SU-DHL-6 (cell line): ENCODE data around the gene EPHX1.
"Not testable (repeated sequence)": the region's sequence is repeated elsewhere in the genome, so short reads cannot be mapped to it uniquely, and the experiment has no call there.

Experiments used
- H2AFZ ChIP-seq: fragments of 200-600 bp; sonication (generic); 2 replicates; pipeline ENCODE4 v1.6.1; 2014; ENCODE audit warnings: low read depth, mild to moderate bottlenecking, moderate library complexity, mixed read lengths, antibody characterized with exemption, low read length; ENCODE audit not compliant: severe bottlenecking
- H3F3A ChIP-seq: fragments of 200-600 bp; shearing (Covaris generic); 2 replicates; pipeline ENCODE4 v1.6.0; 2016; ENCODE audit warnings: antibody characterized with exemption, mild to moderate bottlenecking; ENCODE audit not compliant: insufficient read depth
- H3K27ac ChIP-seq: fragments of 200-600 bp; sonication (generic); 2 replicates; pipeline ENCODE4 v1.5.1; 2016; ENCODE audit warnings: low read depth, mild to moderate bottlenecking, low read length, moderate library complexity, mixed read lengths
- H3K27me3 ChIP-seq: fragments of 200-600 bp; sonication (generic), shearing (Covaris generic); 2 replicates; pipeline ENCODE4 v1.6.0; 2014; ENCODE audit warnings: mild to moderate bottlenecking, low read length
- H3K36me3 ChIP-seq: fragments of 200-600 bp; sonication (generic); 2 replicates; pipeline ENCODE4 v1.6.1; 2014; ENCODE audit warnings: mild to moderate bottlenecking, low read length, mixed read lengths
- H3K4me2 ChIP-seq: fragments of 300-600, 200-600 bp; shearing (Covaris generic), sonication (generic); 2 replicates; pipeline ENCODE4 v1.6.0; 2014; ENCODE audit warnings: low read length, low read depth, mild to moderate bottlenecking; ENCODE audit not compliant: poor library complexity, severe bottlenecking
- H3K4me3 ChIP-seq: fragments of 200-600 bp; sonication (generic); 2 replicates; pipeline ENCODE4 v1.5.1; 2014; ENCODE audit warnings: antibody characterized with exemption, low read length, mild to moderate bottlenecking, mixed read lengths; ENCODE audit not compliant: insufficient read depth, poor library complexity, severe bottlenecking
- H3K79me2 ChIP-seq: fragments of 200-600 bp; sonication (generic); 2 replicates; pipeline ENCODE4 v1.6.1; 2014; ENCODE audit warnings: mild to moderate bottlenecking, low read length, moderate library complexity; ENCODE audit not compliant: insufficient read depth
- H3K9ac ChIP-seq: fragments of 200-600 bp; sonication (generic); 2 replicates; pipeline ENCODE4 v1.7.0; 2014; ENCODE audit warnings: mild to moderate bottlenecking, low read length
- H3K9me2 ChIP-seq: fragments of 200-600 bp; sonication (generic); replicated peaks from 2 replicates; pipeline ENCODE4 v1.6.1; 2014; ENCODE audit warnings: low read length; ENCODE audit not compliant: insufficient read depth
- H3K9me3 ChIP-seq: fragments of 200-600 bp; sonication (generic); 2 replicates; pipeline ENCODE4 v1.6.1; 2014; ENCODE audit warnings: low read length, mixed read lengths; ENCODE audit not compliant: insufficient read depth
- H4K20me1 ChIP-seq: fragments of 200-600 bp; sonication (generic); 2 replicates; pipeline ENCODE4 v1.6.1; 2014; ENCODE audit warnings: low read depth, mild to moderate bottlenecking, antibody characterized with exemption, low read length, moderate library complexity, mixed read lengths
- CTCF ChIP-seq: fragments of 200-600 bp; sonication (generic); IDR thresholded peaks from one replicate; pipeline ENCODE4 v1.5.1; 2017; ENCODE audit warnings: antibody characterized with exemption, mild to moderate bottlenecking, low read length, moderate library complexity; ENCODE audit not compliant: insufficient read depth, poor library complexity, severe bottlenecking
- EZH2phosphoT487 ChIP-seq: fragments of 200-600 bp; sonication (generic), shearing (Covaris generic); conservative IDR thresholded peaks from 2 replicates; pipeline ENCODE4 v1.6.1; 2018; ENCODE audit warnings: mild to moderate bottlenecking, antibody characterized with exemption, low read length, moderate library complexity, mixed read lengths

EPHX1 gene

GRCh38 chr1:225778337-225778669 is 31.6 kb upstream of the EPHX1 start:
- Histone ChIP-seq H3K9me3 (no peaks in the 10 kb centered on the region), H3K9ac (peak overlapping the region; percentile 74), H3K9me2 (no peaks in the 10 kb centered on the region), H3K27me3 (no peaks in the 10 kb centered on the region), H4K20me1 (peaks cover 10% of the 10 kb centered on the region; the same call in 1 of the 2 replicates), H3K36me3 (peaks cover 3% of the 10 kb centered on the region; the same call in 1 of the 2 replicates), H3K4me2 (peak overlapping the region; percentile 93), H3K79me2 (peaks cover 53% of the 10 kb centered on the region), H2AFZ (no peak overlapping the region), H3K4me3 (peak overlapping the region; percentile 67), H3K27ac (peak overlapping the region; percentile 74), H3F3A (no peaks in the 10 kb centered on the region)
- no peak for TF ChIP-seq CTCF
- no peak for TF ChIP-seq EZH2phosphoT487

- not testable (repeated sequence) for H3K27ac ChIP-seq, H2AFZ ChIP-seq, H3K36me3 ChIP-seq, H3F3A ChIP-seq, H3K27me3 ChIP-seq, H3K9me3 ChIP-seq, H3K9me2 ChIP-seq
- Histone ChIP-seq H3K79me2 (peaks cover 59% of the 10 kb centered on the region), H4K20me1 (peaks cover 10% of the 10 kb centered on the region; the same call in 1 of the 2 replicates), H3K4me2 (peak overlapping the region; percentile 93), H3K9ac (peak overlapping the region; percentile 74; the same call in 1 of the 2 replicates), H3K4me3 (peak overlapping the region; percentile 67)
Measured at GRCh38 chr1:225779165-225779564, 30.8 kb upstream of the EPHX1 start.

- H4K20me1 ChIP-seq, result peaks cover 10% of the 10 kb centered on the region; the same call in 1 of the 2 replicates
Measured at GRCh38 chr1:225780134-225780533, 29.8 kb upstream of the EPHX1 start.

GRCh38 chr1:225780630-225781029 is 29.3 kb upstream of the EPHX1 start:
- TF ChIP-seq EZH2phosphoT487 (no peak), CTCF (no peak)
- Histone ChIP-seq H3K9ac (no peak overlapping the region), H3F3A (no peaks in the 10 kb centered on the region), H3K36me3 (peaks cover 13% of the 10 kb centered on the region), H3K27ac (no peak overlapping the region), H3K9me2 (no peaks in the 10 kb centered on the region), H2AFZ (no peak overlapping the region), H4K20me1 (peaks cover 10% of the 10 kb centered on the region; the same call in 1 of the 2 replicates), H3K27me3 (no peaks in the 10 kb centered on the region), H3K4me3 (no peak overlapping the region), H3K79me2 (peaks cover 59% of the 10 kb centered on the region), H3K9me3 (no peaks in the 10 kb centered on the region), H3K4me2 (peak overlapping the region; percentile 4)

More at GRCh38 chr1:225780134-225780533, 29.8 kb upstream of the EPHX1 start:
- no peaks in the 10 kb centered on the region for H3F3A ChIP-seq
- H3K9ac ChIP-seq, result no peak overlapping the region
- H3K4me2 ChIP-seq, result peak overlapping the region; percentile 4
- H3K27me3 ChIP-seq, result no peaks in the 10 kb centered on the region
- no peak overlapping the region for H2AFZ ChIP-seq
- H3K36me3 ChIP-seq, result peaks cover 13% of the 10 kb centered on the region; the same call in 1 of the 2 replicates
- no peaks in the 10 kb centered on the region for H3K9me3 ChIP-seq
- no peaks in the 10 kb centered on the region for H3K9me2 ChIP-seq
- no peak overlapping the region for H3K27ac ChIP-seq
- peaks cover 59% of the 10 kb centered on the region for H3K79me2 ChIP-seq
- no peak overlapping the region for H3K4me3 ChIP-seq
- no peak for TF ChIP-seq CTCF
- no peak for TF ChIP-seq EZH2phosphoT487

- H3K9me3 ChIP-seq, H3K27ac ChIP-seq, H3K27me3 ChIP-seq, H2AFZ ChIP-seq, H3K9me2 ChIP-seq, H4K20me1 ChIP-seq, H3F3A ChIP-seq, H3K4me3 ChIP-seq, H3K4me2 ChIP-seq, H3K9ac ChIP-seq: not testable (repeated sequence)
- peaks cover 13% of the 10 kb centered on the region; the same call in 1 of the 2 replicates for H3K79me2 ChIP-seq
- peaks cover 56% of the 10 kb centered on the region for H3K36me3 ChIP-seq
Measured at GRCh38 chr1:225789142-225789541, 20.8 kb upstream of the EPHX1 start.
